DOHH2 (cell line): Measurements from ENCODE around the gene GRM5.

Experiments used
- H3F3A ChIP-seq: fragments of 200-600 bp; sonication (generic), shearing (Covaris generic); 2 replicates; pipeline ENCODE4 v1.6.0; 2016; ENCODE audit warnings: antibody characterized with exemption, mild to moderate bottlenecking; ENCODE audit not compliant: control insufficient read depth, insufficient read depth
- H3K27ac ChIP-seq: fragments of 200-600 bp; sonication (generic); 2 replicates; pipeline ENCODE4 v1.5.1; 2014; ENCODE audit warnings: low read depth, mild to moderate bottlenecking, low read length, moderate library complexity
- H3K27me3 ChIP-seq: fragments of 200-600 bp; sonication (generic); 2 replicates; pipeline ENCODE4 v1.6.1; 2014; ENCODE audit warnings: mild to moderate bottlenecking, low read length, mixed read lengths; ENCODE audit not compliant: control insufficient read depth
- H3K36me3 ChIP-seq: fragments of 200-600 bp; sonication (generic); 2 replicates; pipeline ENCODE4 v1.6.1; 2014; ENCODE audit warnings: mild to moderate bottlenecking, low read length, moderate library complexity, mixed read lengths; ENCODE audit not compliant: control insufficient read depth
- H3K4me1 ChIP-seq: fragments of 200-600 bp; sonication (generic); 2 replicates; pipeline ENCODE4 v1.6.1; 2014; ENCODE audit warnings: mild to moderate bottlenecking, low read length, mixed read lengths; ENCODE audit not compliant: control insufficient read depth
- H3K4me2 ChIP-seq: fragments of 200-600 bp; sonication (generic); 2 replicates; pipeline ENCODE4 v1.6.0; 2014; ENCODE audit warnings: mild to moderate bottlenecking, low read length, moderate library complexity
- H3K4me3 ChIP-seq: fragments of 200-600 bp; sonication (generic); 2 replicates; pipeline ENCODE4 v1.5.1; 2014; ENCODE audit warnings: mild to moderate bottlenecking, low read length, mixed read lengths
- H3K79me2 ChIP-seq: fragments of 200-600 bp; sonication (generic); 2 replicates; pipeline ENCODE4 v1.6.1; 2014; ENCODE audit warnings: mild to moderate bottlenecking, low read length, mixed read lengths; ENCODE audit not compliant: control insufficient read depth
- H3K9me2 ChIP-seq: fragments of 200-600 bp; sonication (generic); replicated peaks from 2 replicates; pipeline ENCODE4 v1.6.1; 2014; ENCODE audit warnings: mild to moderate bottlenecking, low read length, mixed read lengths; ENCODE audit not compliant: control insufficient read depth
- H3K9me3 ChIP-seq: fragments of 200-600 bp; sonication (generic); 2 replicates; pipeline ENCODE4 v1.6.1; 2014; ENCODE audit warnings: antibody characterized with exemption, low read length, mixed read lengths; ENCODE audit not compliant: control insufficient read depth, insufficient read depth
- H4K20me1 ChIP-seq: fragments of 200-600 bp; sonication (generic); 2 replicates; pipeline ENCODE4 v1.6.0; 2014; ENCODE audit warnings: low read depth, mild to moderate bottlenecking, antibody characterized with exemption, low read length, moderate library complexity; ENCODE audit not compliant: control insufficient read depth, insufficient read depth
- EZH2phosphoT487 ChIP-seq: fragments of 200-600 bp; sonication (generic); IDR thresholded peaks from 2 replicates; pipeline ENCODE4 v1.6.1; 2017; ENCODE audit warnings: borderline replicate concordance, mild to moderate bottlenecking, antibody characterized with exemption, low read length, moderate library complexity, mixed read lengths
- TF ChIP-seq, protein P1 (sequence below): fragments of 200-600 bp; sonication (generic); IDR thresholded peaks from one replicate; pipeline ENCODE4 v1.5.1; 2014; ENCODE audit warnings: antibody characterized with exemption, mild to moderate bottlenecking, low read depth, low read length; ENCODE audit not compliant: poor library complexity, severe bottlenecking

The GRM5 gene

GRCh38 chr11:88537613-88538012 is 528.2 kb downstream of the GRM5 start:
- Histone ChIP-seq H3K4me3 (no peak overlapping the region), H3K9me3 (no peaks in the 10 kb centered on the region), H4K20me1 (no peaks in the 10 kb centered on the region), H3K4me2 (no peak overlapping the region), H3K36me3 (no peaks in the 10 kb centered on the region), H3K27me3 (no peaks in the 10 kb centered on the region), H3K79me2 (no peaks in the 10 kb centered on the region), H3F3A (no peaks in the 10 kb centered on the region), H3K27ac (no peak overlapping the region), H3K4me1 (no peaks in the 10 kb centered on the region), H3K9me2 (no peaks in the 10 kb centered on the region)
- TF ChIP-seq EZH2phosphoT487, result no peak
- TF ChIP-seq, protein P1, sequence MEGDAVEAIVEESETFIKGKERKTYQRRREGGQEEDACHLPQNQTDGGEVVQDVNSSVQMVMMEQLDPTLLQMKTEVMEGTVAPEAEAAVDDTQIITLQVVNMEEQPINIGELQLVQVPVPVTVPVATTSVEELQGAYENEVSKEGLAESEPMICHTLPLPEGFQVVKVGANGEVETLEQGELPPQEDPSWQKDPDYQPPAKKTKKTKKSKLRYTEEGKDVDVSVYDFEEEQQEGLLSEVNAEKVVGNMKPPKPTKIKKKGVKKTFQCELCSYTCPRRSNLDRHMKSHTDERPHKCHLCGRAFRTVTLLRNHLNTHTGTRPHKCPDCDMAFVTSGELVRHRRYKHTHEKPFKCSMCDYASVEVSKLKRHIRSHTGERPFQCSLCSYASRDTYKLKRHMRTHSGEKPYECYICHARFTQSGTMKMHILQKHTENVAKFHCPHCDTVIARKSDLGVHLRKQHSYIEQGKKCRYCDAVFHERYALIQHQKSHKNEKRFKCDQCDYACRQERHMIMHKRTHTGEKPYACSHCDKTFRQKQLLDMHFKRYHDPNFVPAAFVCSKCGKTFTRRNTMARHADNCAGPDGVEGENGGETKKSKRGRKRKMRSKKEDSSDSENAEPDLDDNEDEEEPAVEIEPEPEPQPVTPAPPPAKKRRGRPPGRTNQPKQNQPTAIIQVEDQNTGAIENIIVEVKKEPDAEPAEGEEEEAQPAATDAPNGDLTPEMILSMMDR, result no peak

- Histone ChIP-seq H3K79me2 (no peaks in the 10 kb centered on the region), H3K4me2 (no peak overlapping the region), H3K27ac (no peak overlapping the region)
These were observed 529.0 kb downstream of the GRM5 start for GRCh38 chr11:88536616-88537265.

GRCh38 chr11:88535916-88536547 is 529.8 kb downstream of the GRM5 start:
- no peak overlapping the region for H3K27ac ChIP-seq

More at GRCh38 chr11:88536616-88537265, 529.0 kb downstream of the GRM5 start:
- Histone ChIP-seq H3K36me3 (no peaks in the 10 kb centered on the region), H3K27me3 (no peaks in the 10 kb centered on the region), H3K4me1 (no peaks in the 10 kb centered on the region), H3K4me3 (no peak overlapping the region), H3F3A (no peaks in the 10 kb centered on the region), H3K9me2 (no peaks in the 10 kb centered on the region), H3K9me3 (no peaks in the 10 kb centered on the region), H4K20me1 (no peaks in the 10 kb centered on the region)
- TF ChIP-seq EZH2phosphoT487, result no peak
- TF ChIP-seq, protein P1, result no peak

More at GRCh38 chr11:88535916-88536547, 529.8 kb downstream of the GRM5 start:
- H3K27me3 ChIP-seq, result no peaks in the 10 kb centered on the region
- no peaks in the 10 kb centered on the region for H3K79me2 ChIP-seq
- no peaks in the 10 kb centered on the region for H3K36me3 ChIP-seq
- H3K9me2 ChIP-seq, result no peaks in the 10 kb centered on the region
- no peaks in the 10 kb centered on the region for H3K4me1 ChIP-seq
- no peaks in the 10 kb centered on the region for H3F3A ChIP-seq
- H3K4me3 ChIP-seq, result no peak overlapping the region
- no peaks in the 10 kb centered on the region for H4K20me1 ChIP-seq
- no peaks in the 10 kb centered on the region for H3K9me3 ChIP-seq
- TF ChIP-seq EZH2phosphoT487, result no peak
- TF ChIP-seq, protein P1, result no peak
- no peak overlapping the region for H3K4me2 ChIP-seq
